OCI-LY3 (cell line): ENCODE data around the gene UNKL.

ENCODE experiments used
- H2AFZ ChIP-seq: fragments of 200-600, 300-600 bp; shearing (Covaris generic); 2 replicates; pipeline ENCODE4 v1.6.0; 2014; ENCODE audit warnings: antibody characterized with exemption, low read depth, low read length
- H3K27ac ChIP-seq: fragments of 200-600, 300-600 bp; sonication (generic); 2 replicates; pipeline ENCODE4 v1.5.1; 2014; ENCODE audit warnings: mild to moderate bottlenecking, low read length, moderate library complexity, mixed read lengths
- H3K27me3 ChIP-seq: fragments of 200-600, 300-600 bp; sonication (generic); 2 replicates; pipeline ENCODE4 v1.6.1; 2014; ENCODE audit warnings: low read depth, low read length, mixed read lengths
- H3K36me3 ChIP-seq: fragments of 200-600, 300-600 bp; sonication (generic); replicated peaks from 2 replicates; pipeline ENCODE3; 2014; ENCODE audit warnings: low read depth, low read length, mixed read lengths
- H3K4me1 ChIP-seq: fragments of 300-600, 200-600 bp; sonication (generic); 2 replicates; pipeline ENCODE4 v1.6.1; 2014; ENCODE audit warnings: low read length, mixed read lengths
- H3K4me2 ChIP-seq: fragments of 200-600, 300-600 bp; sonication (generic); 2 replicates; pipeline ENCODE4 v1.6.1; 2014; ENCODE audit warnings: low read length, mixed read lengths
- H3K4me3 ChIP-seq: fragments of 300-600, 200-600 bp; sonication (generic); 2 replicates; pipeline ENCODE4 v1.5.1; 2014; ENCODE audit warnings: antibody characterized with exemption, mild to moderate bottlenecking, low read length, moderate library complexity
- H3K79me2 ChIP-seq: fragments of 300-600, 200-600 bp; shearing (Covaris generic); 2 replicates; pipeline ENCODE4 v1.6.1; 2014; ENCODE audit warnings: mild to moderate bottlenecking, low read length, mixed read lengths
- H3K9ac ChIP-seq: fragments of 300-600, 200-600 bp; shearing (Covaris generic); 2 replicates; pipeline ENCODE4 v1.6.0; 2014; ENCODE audit warnings: mild to moderate bottlenecking, low read length, moderate library complexity
- H3K9me3 ChIP-seq: fragments of 200-600, 300-600 bp; shearing (Covaris generic); 2 replicates; pipeline ENCODE4 v1.6.1; 2014; ENCODE audit warnings: low read length, mixed read lengths; ENCODE audit not compliant: insufficient read depth
- H4K20me1 ChIP-seq: fragments of 200-600, 300-600 bp; sonication (generic); 2 replicates; pipeline ENCODE4 v1.6.1; 2016; ENCODE audit warnings: low read length, mixed read lengths; ENCODE audit not compliant: insufficient read depth
- EZH2phosphoT487 ChIP-seq: fragments of 200-600 bp; shearing (Covaris generic); IDR thresholded peaks from 2 replicates; pipeline ENCODE4 v1.6.1; 2018; ENCODE audit warnings: antibody characterized with exemption, mixed run types, low read depth
- TF ChIP-seq, protein P1 (sequence below): fragments of 200-600, 300-600 bp; sonication (generic); IDR thresholded peaks from 2 replicates; pipeline ENCODE4 v1.5.1; 2014; ENCODE audit warnings: antibody characterized with exemption, low read length, low read depth

Gene UNKL, protein sequence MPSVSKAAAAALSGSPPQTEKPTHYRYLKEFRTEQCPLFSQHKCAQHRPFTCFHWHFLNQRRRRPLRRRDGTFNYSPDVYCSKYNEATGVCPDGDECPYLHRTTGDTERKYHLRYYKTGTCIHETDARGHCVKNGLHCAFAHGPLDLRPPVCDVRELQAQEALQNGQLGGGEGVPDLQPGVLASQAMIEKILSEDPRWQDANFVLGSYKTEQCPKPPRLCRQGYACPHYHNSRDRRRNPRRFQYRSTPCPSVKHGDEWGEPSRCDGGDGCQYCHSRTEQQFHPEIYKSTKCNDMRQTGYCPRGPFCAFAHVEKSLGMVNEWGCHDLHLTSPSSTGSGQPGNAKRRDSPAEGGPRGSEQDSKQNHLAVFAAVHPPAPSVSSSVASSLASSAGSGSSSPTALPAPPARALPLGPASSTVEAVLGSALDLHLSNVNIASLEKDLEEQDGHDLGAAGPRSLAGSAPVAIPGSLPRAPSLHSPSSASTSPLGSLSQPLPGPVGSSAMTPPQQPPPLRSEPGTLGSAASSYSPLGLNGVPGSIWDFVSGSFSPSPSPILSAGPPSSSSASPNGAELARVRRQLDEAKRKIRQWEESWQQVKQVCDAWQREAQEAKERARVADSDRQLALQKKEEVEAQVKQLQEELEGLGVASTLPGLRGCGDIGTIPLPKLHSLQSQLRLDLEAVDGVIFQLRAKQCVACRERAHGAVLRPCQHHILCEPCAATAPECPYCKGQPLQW

DNA sequence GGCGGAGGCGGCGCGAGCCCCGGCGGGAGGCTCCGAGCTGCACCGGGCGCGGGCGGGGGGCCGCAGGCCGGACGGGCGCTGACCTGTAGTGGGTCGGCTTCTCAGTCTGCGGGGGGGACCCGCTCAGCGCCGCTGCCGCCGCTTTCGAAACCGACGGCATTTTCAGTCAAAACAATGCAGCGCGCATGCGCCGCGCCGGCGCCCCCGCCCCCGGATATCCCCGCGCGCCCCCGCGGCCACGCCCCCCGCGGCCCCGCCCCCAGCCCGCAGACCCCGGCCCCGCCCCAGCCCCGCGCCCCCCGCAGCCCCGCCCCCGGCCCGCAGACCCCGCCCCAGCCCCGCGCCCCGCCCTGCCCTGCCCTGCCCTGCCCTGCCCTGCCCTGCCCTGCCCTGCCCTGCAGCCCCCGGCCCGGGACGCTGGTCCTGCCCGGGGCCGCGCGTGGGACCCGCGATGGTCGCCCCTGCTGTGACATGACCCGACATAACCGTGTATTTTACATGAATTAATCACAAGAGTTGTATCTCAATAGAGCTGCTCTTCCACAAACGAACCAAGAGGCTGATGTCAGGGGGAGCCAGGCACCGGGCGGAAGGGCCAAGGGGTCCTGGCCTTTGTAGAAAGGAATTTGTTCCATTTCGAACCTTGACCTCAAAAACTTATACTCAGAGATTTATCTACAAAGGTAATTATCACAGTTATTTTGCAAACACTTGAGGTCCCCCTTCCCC lies at the start of gene UNKL:
TSS of gene UNKL (minus strand) at position 173 of the 729 bp plus-strand sequence. CDS start at position 160, 13 bp downstream.
- Histone ChIP-seq H3K4me1 (peaks cover 5% of the 10 kb centered on the region; the same call in 1 of the 2 replicates), H3K9me3 (no peaks in the 10 kb centered on the region), H3K4me3 (peak within 1 kb of the TSS; percentile 88), H2AFZ (no peak within 1 kb of the TSS), H3K4me2 (peak within 1 kb of the TSS; percentile 85), H3K79me2 (peaks cover 33% of the 10 kb centered on the region), H3K36me3 (peaks cover 17% of the 10 kb centered on the region), H3K27me3 (no peaks in the 10 kb centered on the region), H3K27ac (peak within 1 kb of the TSS; percentile 71), H4K20me1 (peaks cover 7% of the 10 kb centered on the region), H3K9ac (peak within 1 kb of the TSS; percentile 87)
- TF ChIP-seq EZH2phosphoT487: no peak
- TF ChIP-seq, protein P1, sequence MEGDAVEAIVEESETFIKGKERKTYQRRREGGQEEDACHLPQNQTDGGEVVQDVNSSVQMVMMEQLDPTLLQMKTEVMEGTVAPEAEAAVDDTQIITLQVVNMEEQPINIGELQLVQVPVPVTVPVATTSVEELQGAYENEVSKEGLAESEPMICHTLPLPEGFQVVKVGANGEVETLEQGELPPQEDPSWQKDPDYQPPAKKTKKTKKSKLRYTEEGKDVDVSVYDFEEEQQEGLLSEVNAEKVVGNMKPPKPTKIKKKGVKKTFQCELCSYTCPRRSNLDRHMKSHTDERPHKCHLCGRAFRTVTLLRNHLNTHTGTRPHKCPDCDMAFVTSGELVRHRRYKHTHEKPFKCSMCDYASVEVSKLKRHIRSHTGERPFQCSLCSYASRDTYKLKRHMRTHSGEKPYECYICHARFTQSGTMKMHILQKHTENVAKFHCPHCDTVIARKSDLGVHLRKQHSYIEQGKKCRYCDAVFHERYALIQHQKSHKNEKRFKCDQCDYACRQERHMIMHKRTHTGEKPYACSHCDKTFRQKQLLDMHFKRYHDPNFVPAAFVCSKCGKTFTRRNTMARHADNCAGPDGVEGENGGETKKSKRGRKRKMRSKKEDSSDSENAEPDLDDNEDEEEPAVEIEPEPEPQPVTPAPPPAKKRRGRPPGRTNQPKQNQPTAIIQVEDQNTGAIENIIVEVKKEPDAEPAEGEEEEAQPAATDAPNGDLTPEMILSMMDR: no peak

DNA sequence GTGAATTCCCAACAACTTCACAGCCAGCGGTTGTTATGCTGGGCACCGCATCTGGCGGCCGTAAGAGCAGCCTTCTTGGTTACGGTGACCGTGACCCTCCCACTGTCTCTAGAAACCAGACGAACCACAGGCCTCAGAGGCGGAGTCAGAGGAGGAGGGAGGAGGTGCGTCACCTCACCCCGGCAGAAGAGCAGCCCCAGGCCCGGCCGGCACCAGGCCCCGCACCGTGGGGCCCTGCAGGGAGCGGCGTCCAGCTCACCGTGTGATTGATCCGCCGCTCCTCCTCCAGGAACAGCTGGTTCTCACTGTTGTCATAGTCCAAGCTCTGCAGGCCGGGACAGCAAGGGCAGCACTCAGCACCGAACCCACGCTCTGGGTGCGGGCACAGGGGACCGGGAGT lies 46.6 kb upstream of the UNKL start:
- Histone ChIP-seq H3K4me1 (peaks cover 6% of the 10 kb centered on the region; the same call in 1 of the 2 replicates), H3K9ac (no peak overlapping the region), H3K79me2 (no peaks in the 10 kb centered on the region), H4K20me1 (no peaks in the 10 kb centered on the region), H3K9me3 (no peaks in the 10 kb centered on the region), H2AFZ (no peak overlapping the region), H3K4me3 (no peak overlapping the region), H3K36me3 (no peaks in the 10 kb centered on the region), H3K4me2 (no peak overlapping the region), H3K27ac (no peak overlapping the region), H3K27me3 (no peaks in the 10 kb centered on the region)
- no peak for TF ChIP-seq EZH2phosphoT487
- TF ChIP-seq, protein P1: no peak

DNA sequence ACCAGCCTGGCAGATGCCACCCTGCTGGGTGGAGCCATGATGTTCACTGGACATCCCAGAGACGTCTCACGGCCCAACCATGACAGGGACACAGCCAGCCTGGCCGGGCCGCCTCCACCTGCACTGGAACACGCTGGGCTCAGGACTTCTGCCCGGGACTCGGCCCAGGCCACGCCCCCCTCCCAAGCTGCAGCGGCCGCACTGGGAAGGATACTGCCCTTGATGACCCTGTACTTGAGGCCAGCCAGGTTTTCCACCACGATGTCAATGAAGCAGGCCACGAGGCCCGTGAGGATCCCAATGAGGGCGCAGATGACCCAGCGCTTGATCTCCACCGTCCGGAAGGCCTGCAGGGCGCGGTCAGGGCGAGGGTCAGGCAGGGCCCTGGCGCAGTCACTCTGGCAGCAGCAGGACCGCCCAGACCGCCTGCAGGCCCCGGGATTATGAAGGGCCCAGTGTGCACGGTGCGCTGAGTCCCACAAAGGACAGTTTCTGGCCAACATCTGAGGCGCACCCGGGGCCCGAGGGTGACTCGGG lies 46.2 kb upstream of the UNKL start:
- H2AFZ ChIP-seq: no peak overlapping the region
- H3K9me3 ChIP-seq: no peaks in the 10 kb centered on the region
- no peaks in the 10 kb centered on the region for H3K79me2 ChIP-seq
- no peaks in the 10 kb centered on the region for H3K27me3 ChIP-seq
- no peak overlapping the region for H3K27ac ChIP-seq
- H3K4me2 ChIP-seq: no peak overlapping the region
- TF ChIP-seq EZH2phosphoT487: no peak
- TF ChIP-seq, protein P1: no peak
- no peak overlapping the region for H3K4me3 ChIP-seq
- H3K9ac ChIP-seq: no peak overlapping the region
- H4K20me1 ChIP-seq: no peaks in the 10 kb centered on the region
- H3K36me3 ChIP-seq: no peaks in the 10 kb centered on the region
- peaks cover 6% of the 10 kb centered on the region; the same call in 1 of the 2 replicates for H3K4me1 ChIP-seq
